Measurements from ENCODE around the gene RO60. TPM values are rescaled to one million over a fixed set of nuclear protein-coding genes. Genes with fewer than 3 reads are reported as not detected.

The RO60 gene
- total and polyA plus RNA-seq, 7 donors: 8.7 to 128 (median 94.6) TPM

GRCh38 chr1:193094112-193094511 is 34.7 kb downstream of the RO60 start:
- peaks cover 6 to 85% (median 18%) of the 10 kb centered on the region in 4 donors for H3K36me3 ChIP-seq
- H3K27ac ChIP-seq: no peak overlapping the region
- no peak for DNase-seq
- intact Hi-C loops (cut with DNase I): no loop called here
- H3K4me3 ChIP-seq: no peak overlapping the region
- peaks cover 0 to 9% (median 0%) of the 10 kb centered on the region in 4 donors for H3K4me1 ChIP-seq
- H3K27me3 ChIP-seq: no peaks in the 10 kb centered on the region
- 94 to 96% methylated on average over 11 of the region's 11 CpGs for WGBS, 2 donors
- no peaks in the 10 kb centered on the region for H3K9me3 ChIP-seq
- TF ChIP-seq POLR2A (IDR thresholded peaks at IDR 0.05): no peak
- TF ChIP-seq POLR2AphosphoS5 (IDR thresholded peaks at IDR 0.05): no peak
- no peak for TF ChIP-seq CTCF (IDR thresholded peaks at IDR 0.05)
- no peak for TF ChIP-seq EP300 (IDR thresholded peaks at IDR 0.05)

DNA sequence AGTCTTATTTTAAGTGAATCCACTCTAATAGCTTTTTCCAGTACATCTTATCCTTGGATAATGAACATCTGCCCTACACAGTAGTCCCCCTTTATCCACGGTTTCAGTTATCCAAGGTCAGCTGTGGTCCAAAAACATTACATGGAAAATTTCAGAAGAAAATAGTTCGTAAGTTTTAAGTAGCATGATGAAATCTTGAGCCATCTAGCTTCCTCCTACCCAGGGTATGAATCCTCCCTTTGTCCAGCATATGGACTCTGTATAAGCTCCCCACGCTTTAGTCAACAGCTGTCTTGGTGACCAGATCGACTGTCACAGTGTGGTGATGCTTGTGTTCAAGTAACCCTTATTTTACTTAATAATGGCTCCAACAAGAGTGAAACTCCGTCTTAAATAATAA is 43.2 kb downstream of the RO60 start:
- intact Hi-C loops (cut with DNase I): no loop called here
- peaks cover 0 to 25% (median 15%) of the 10 kb centered on the region in 4 donors for H3K4me1 ChIP-seq
- 92 to 93% methylated on average over 5 of the region's 5 CpGs for WGBS, 2 donors
- TF ChIP-seq POLR2AphosphoS5 (IDR thresholded peaks at IDR 0.05) (no peak), CTCF (IDR thresholded peaks at IDR 0.05) (no peak), EP300 (IDR thresholded peaks at IDR 0.05) (no peak), POLR2A (IDR thresholded peaks at IDR 0.05) (no peak)
- H3K9me3 ChIP-seq: no peaks in the 10 kb centered on the region
- no peaks in the 10 kb centered on the region for H3K27me3 ChIP-seq
- DNase-seq: no peak
- no peak overlapping the region for H3K27ac ChIP-seq
- H3K36me3 ChIP-seq: peaks cover 12 to 32% (median 15%) of the 10 kb centered on the region in 4 donors
- H3K4me3 ChIP-seq: no peak overlapping the region

GRCh38 chr1:193103759-193104501 is 44.5 kb downstream of the RO60 start:
- peaks cover 8 to 19% (median 13%) of the 10 kb centered on the region in 4 donors for H3K36me3 ChIP-seq
- H3K4me3 ChIP-seq: peak overlapping the region; percentile 74 to 96 (median 84)
- peak overlapping the region; percentile 95 to 97 (median 96) for H3K27ac ChIP-seq
- WGBS, 2 donors: 27 to 36% methylated on average over 9 of the region's 9 CpGs
- DNase-seq: no peak
- TF ChIP-seq CTCF (IDR thresholded peaks at IDR 0.05) (no peak), EP300 (IDR thresholded peaks at IDR 0.05) (no peak), POLR2A (IDR thresholded peaks at IDR 0.05) (no peak), POLR2AphosphoS5 (IDR thresholded peaks at IDR 0.05) (no peak)
- intact Hi-C loops (cut with DNase I): no loop called here
- H3K4me1 ChIP-seq: peaks cover 0 to 25% (median 15%) of the 10 kb centered on the region in 4 donors
- no peaks in the 10 kb centered on the region for H3K9me3 ChIP-seq
- H3K27me3 ChIP-seq: no peaks in the 10 kb centered on the region

DNA sequence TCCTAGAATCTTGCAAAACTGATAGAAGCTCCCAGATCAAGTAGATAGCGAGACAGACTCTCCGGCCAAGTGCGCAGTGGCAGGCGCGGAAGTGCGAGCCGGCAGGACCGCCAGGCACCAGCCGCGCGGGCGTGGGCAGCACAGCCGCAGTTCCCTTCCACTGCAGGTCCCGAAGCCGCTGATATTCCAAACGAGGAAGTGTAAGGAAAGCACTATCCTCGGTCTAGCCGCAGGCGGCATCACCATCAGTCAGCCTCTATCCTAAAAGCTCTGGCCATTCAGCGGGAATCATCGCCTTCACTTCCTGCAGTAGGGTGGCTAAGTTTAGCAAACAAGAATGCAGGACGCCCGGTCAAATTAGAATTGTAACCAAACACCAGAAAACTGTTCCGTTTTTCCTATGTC is 45.1 kb downstream of the RO60 start:
- intact Hi-C loops (cut with DNase I): no loop called here
- DNase-seq: peak; percentile 75
- 0 to 1% methylated on average over 24 of the region's 24 CpGs for WGBS, 2 donors
- TF ChIP-seq POLR2AphosphoS5 (IDR thresholded peaks at IDR 0.05) (no peak), EP300 (IDR thresholded peaks at IDR 0.05) (no peak), CTCF (IDR thresholded peaks at IDR 0.05) (no peak), POLR2A (IDR thresholded peaks at IDR 0.05) (no peak)
- Histone ChIP-seq H3K36me3 (peaks cover 6 to 14% (median 8%) of the 10 kb centered on the region in 4 donors), H3K27ac (peak overlapping the region; percentile 95 to 97 (median 96)), H3K9me3 (no peaks in the 10 kb centered on the region), H3K27me3 (no peaks in the 10 kb centered on the region), H3K4me3 (peak overlapping the region; percentile 74 to 96 (median 84)), H3K4me1 (peaks cover 0 to 25% (median 15%) of the 10 kb centered on the region in 4 donors)
